Esophagus (tissue), 2 donors: Measurements from ENCODE around the gene MRRF. TPM values are rescaled to one million over a fixed set of nuclear protein-coding genes. Genes with fewer than 3 reads are reported as not detected.

Source experiments
- H3K27ac ChIP-seq, 2 donors: one replicate each; pipeline ENCODE4 v1.5.1; 2013; ENCODE audit warnings: low read depth in 2 of 2, mild to moderate bottlenecking in 2 of 2, inconsistent platforms in 1 of 2, low read length in 1 of 2, moderate library complexity in 1 of 2
- H3K27me3 ChIP-seq, 2 donors: one replicate each; pipeline ENCODE4 v1.6.1; 2013; ENCODE audit warnings: low read length in 2 of 2, control low read depth in 1 of 2, mild to moderate bottlenecking in 1 of 2; ENCODE audit not compliant: insufficient read depth in 2 of 2, control insufficient read depth in 1 of 2
- H3K36me3 ChIP-seq, 2 donors: one replicate each; pipeline ENCODE4 v1.6.1; 2013; ENCODE audit warnings: low read length in 1 of 2; ENCODE audit not compliant: control insufficient read depth in 2 of 2, insufficient read depth in 2 of 2
- H3K4me1 ChIP-seq, 2 donors: one replicate each; pipeline ENCODE4 v1.6.1; 2013; ENCODE audit warnings: low read length in 1 of 2; ENCODE audit not compliant: control insufficient read depth in 2 of 2, insufficient read depth in 2 of 2
- H3K4me3 ChIP-seq, 2 donors: one replicate each; pipeline ENCODE4 v1.5.1; 2013; ENCODE audit warnings: low read length in 2 of 2, mild to moderate bottlenecking in 2 of 2, low read depth in 1 of 2, moderate library complexity in 1 of 2
- H3K9me3 ChIP-seq, 2 donors: one replicate each; pipeline ENCODE4 v1.6.1; 2013; ENCODE audit warnings: mild to moderate bottlenecking in 2 of 2, low read depth in 1 of 2, low read length in 1 of 2, moderate library complexity in 1 of 2; ENCODE audit not compliant: control insufficient read depth in 2 of 2, insufficient read depth in 1 of 2
- WGBS, 2 donors: extraction: QIAGEN DNeasy Blood & Tissue Kit; methylation state at CpG; one replicate each; pipeline ENCODE4 v1.1.7; 2013; 5-methylcytosine and 5-hydroxymethylcytosine counted together
- polyA plus RNA-seq, 2 donors: library from polyadenylated mRNA; stranded (reverse); fragments of 200-250 nt; gene quantifications; one replicate each; pipeline ENCODE4 v1.2.3, GENCODE V29; 2013
- donor health status: healthy with polysubstance abuse.
- donor health status: Bipolar disorder and iron deficiency.

The MRRF gene
- polyA plus RNA-seq, 2 donors = 22.4 to 36.3 TPM

- H3K27me3 ChIP-seq = peaks cover 4 to 17% of the 10 kb centered on the region in 2 donors
- no peaks in the 10 kb centered on the region for H3K36me3 ChIP-seq
- WGBS, 2 donors = 17 to 31% methylated on average over 57 of the region's 57 CpGs
- peaks cover 13 to 15% of the 10 kb centered on the region in 2 donors for H3K4me1 ChIP-seq
- H3K9me3 ChIP-seq = peaks cover 0 to 2% of the 10 kb centered on the region in 2 donors
- H3K4me3 ChIP-seq = peak overlapping the region; percentile 7 to 28
- no peak overlapping the region for H3K27ac ChIP-seq
Measured at GRCh38 chr9:122219856-122220672, 44.6 kb upstream of the MRRF start.

GRCh38 chr9:122220673-122221182, 44.0 kb upstream of the MRRF start:
- H3K27ac ChIP-seq = no peak overlapping the region
- H3K4me3 ChIP-seq = no peak overlapping the region
- peaks cover 13 to 15% of the 10 kb centered on the region in 2 donors for H3K4me1 ChIP-seq
- WGBS, 2 donors = 44 to 60% methylated on average over 18 of the region's 18 CpGs
- H3K27me3 ChIP-seq = peaks cover 4 to 24% of the 10 kb centered on the region in 2 donors
- H3K36me3 ChIP-seq = no peaks in the 10 kb centered on the region
- peaks cover 0 to 2% of the 10 kb centered on the region in 2 donors for H3K9me3 ChIP-seq

GRCh38 chr9:122221183-122221811, 43.4 kb upstream of the MRRF start:
- peaks cover 0 to 2% of the 10 kb centered on the region in 2 donors for H3K9me3 ChIP-seq
- 27 to 43% methylated on average over 27 of the region's 27 CpGs for WGBS, 2 donors

GRCh38 chr9:122222791-122223190, 41.9 kb upstream of the MRRF start:
- H3K36me3 ChIP-seq = no peaks in the 10 kb centered on the region
- H3K27ac ChIP-seq = no peak overlapping the region
- peaks cover 0 to 5% of the 10 kb centered on the region in 2 donors for H3K9me3 ChIP-seq
- no peak overlapping the region for H3K4me3 ChIP-seq
- peaks cover 25% of the 10 kb centered on the region in 2 donors for H3K4me1 ChIP-seq
- H3K27me3 ChIP-seq = peaks cover 4 to 43% of the 10 kb centered on the region in 2 donors
- WGBS, 2 donors = 32 to 39% methylated on average over 5 of the region's 5 CpGs

More at GRCh38 chr9:122221183-122221811, 43.4 kb upstream of the MRRF start:
- H3K36me3 ChIP-seq = no peaks in the 10 kb centered on the region
- H3K27me3 ChIP-seq = peaks cover 4 to 28% of the 10 kb centered on the region in 2 donors
- H3K4me1 ChIP-seq = peaks cover 18 to 20% of the 10 kb centered on the region in 2 donors
- H3K27ac ChIP-seq = no peak overlapping the region
- no peak overlapping the region for H3K4me3 ChIP-seq

GRCh38 chr9:122223435-122223834, 41.2 kb upstream of the MRRF start:
- peaks cover 0 to 5% of the 10 kb centered on the region in 2 donors for H3K9me3 ChIP-seq
- 81 to 85% methylated on average over 5 of the region's 5 CpGs for WGBS, 2 donors
- H3K4me1 ChIP-seq = peaks cover 25% of the 10 kb centered on the region in 2 donors
- no peak overlapping the region for H3K4me3 ChIP-seq
- peaks cover 4 to 49% of the 10 kb centered on the region in 2 donors for H3K27me3 ChIP-seq
- H3K27ac ChIP-seq = no peak overlapping the region
- H3K36me3 ChIP-seq = no peaks in the 10 kb centered on the region

- Histone ChIP-seq H3K27me3 (peaks cover under 1 to 46% of the 10 kb centered on the region in 2 donors), H3K36me3 (no peaks in the 10 kb centered on the region), H3K4me1 (peaks cover 9 to 16% of the 10 kb centered on the region in 2 donors), H3K9me3 (peaks cover 0 to 3% of the 10 kb centered on the region in 2 donors), H3K4me3 (peak overlapping the region in 1 of 2 donors; percentile 11), H3K27ac (no peak overlapping the region)
- 43 to 60% methylated on average over 51 of the region's 51 CpGs for WGBS, 2 donors
Measured at GRCh38 chr9:122225312-122226141, 39.2 kb upstream of the MRRF start.

GRCh38 chr9:122226142-122226757, 38.4 kb upstream of the MRRF start:
- H3K27me3 ChIP-seq = peaks cover 0 to 39% of the 10 kb centered on the region in 2 donors
- WGBS, 2 donors = 23 to 26% methylated on average over 44 to 51 of the region's 51 CpGs
- no peaks in the 10 kb centered on the region for H3K36me3 ChIP-seq
- H3K4me3 ChIP-seq = peak overlapping the region; percentile 3 to 11
- H3K9me3 ChIP-seq = peaks cover 0 to 3% of the 10 kb centered on the region in 2 donors
- H3K27ac ChIP-seq = no peak overlapping the region
- H3K4me1 ChIP-seq = peaks cover 9 to 16% of the 10 kb centered on the region in 2 donors

GRCh38 chr9:122226758-122227574, 37.7 kb upstream of the MRRF start:
- Histone ChIP-seq H3K4me3 (peak overlapping the region in 1 of 2 donors; percentile 51), H3K9me3 (peaks cover 0 to 3% of the 10 kb centered on the region in 2 donors), H3K36me3 (no peaks in the 10 kb centered on the region), H3K27me3 (peaks cover 0 to 39% of the 10 kb centered on the region in 2 donors), H3K27ac (no peak overlapping the region), H3K4me1 (peaks cover 9 to 16% of the 10 kb centered on the region in 2 donors)
- 22 to 24% methylated on average over 51 to 59 of the region's 59 CpGs for WGBS, 2 donors
